ENCODE data around the gene OPHN1.

DNA sequence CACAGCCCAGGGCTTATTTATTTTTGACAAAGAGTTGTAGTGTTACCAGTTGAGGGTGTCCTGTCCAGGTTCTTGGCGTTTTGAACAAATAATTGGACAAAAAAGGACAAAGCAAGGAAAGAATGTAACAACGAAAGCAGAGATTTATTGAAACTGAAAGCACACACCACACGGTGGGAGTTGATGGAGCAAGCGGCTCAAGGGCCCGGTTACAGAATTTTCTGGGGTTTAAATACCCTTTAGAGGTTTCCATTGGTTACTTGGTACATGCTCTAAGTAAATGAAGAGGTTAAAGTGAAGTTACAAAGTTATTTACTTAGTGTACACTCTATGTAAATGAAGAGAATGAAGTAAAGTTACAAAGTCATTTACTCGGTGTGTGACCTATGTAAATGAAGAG lies 27.8 kb upstream of the OPHN1 start:
- TF ChIP-seq, protein P1, sequence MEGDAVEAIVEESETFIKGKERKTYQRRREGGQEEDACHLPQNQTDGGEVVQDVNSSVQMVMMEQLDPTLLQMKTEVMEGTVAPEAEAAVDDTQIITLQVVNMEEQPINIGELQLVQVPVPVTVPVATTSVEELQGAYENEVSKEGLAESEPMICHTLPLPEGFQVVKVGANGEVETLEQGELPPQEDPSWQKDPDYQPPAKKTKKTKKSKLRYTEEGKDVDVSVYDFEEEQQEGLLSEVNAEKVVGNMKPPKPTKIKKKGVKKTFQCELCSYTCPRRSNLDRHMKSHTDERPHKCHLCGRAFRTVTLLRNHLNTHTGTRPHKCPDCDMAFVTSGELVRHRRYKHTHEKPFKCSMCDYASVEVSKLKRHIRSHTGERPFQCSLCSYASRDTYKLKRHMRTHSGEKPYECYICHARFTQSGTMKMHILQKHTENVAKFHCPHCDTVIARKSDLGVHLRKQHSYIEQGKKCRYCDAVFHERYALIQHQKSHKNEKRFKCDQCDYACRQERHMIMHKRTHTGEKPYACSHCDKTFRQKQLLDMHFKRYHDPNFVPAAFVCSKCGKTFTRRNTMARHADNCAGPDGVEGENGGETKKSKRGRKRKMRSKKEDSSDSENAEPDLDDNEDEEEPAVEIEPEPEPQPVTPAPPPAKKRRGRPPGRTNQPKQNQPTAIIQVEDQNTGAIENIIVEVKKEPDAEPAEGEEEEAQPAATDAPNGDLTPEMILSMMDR (IDR thresholded peaks at IDR 0.05): no peak
- TF ChIP-seq POLR2A (IDR thresholded peaks at IDR 0.05; ENCODE audit: low read depth): no peak
- no peak for TF ChIP-seq EP300 (IDR thresholded peaks at IDR 0.05)
- TF ChIP-seq POLR2AphosphoS5 (IDR thresholded peaks at IDR 0.05): no peak
